GM21723 (cell line): ENCODE data around the gene SLC4A5.

Experiments
- ATAC-seq: cut with Tn5 transposase; IDR thresholded peaks from one replicate; pipeline ENCODE4 v1.9.1; 2021; ENCODE audit warnings: mild to moderate bottlenecking, moderate library complexity; ENCODE audit not compliant: unreplicated experiment

SLC4A5 gene

GRCh38 chr2:74281141-74281975 lies 61.9 kb downstream of the SLC4A5 start:
- ATAC-seq = no peak

- no peak for ATAC-seq
These were observed 64.5 kb downstream of the SLC4A5 start for GRCh38 chr2:74278694-74279093.

GRCh38 chr2:74278176-74278575 lies 65.0 kb downstream of the SLC4A5 start:
- ATAC-seq = no peak

- ATAC-seq = no peak
These were observed 68.0 kb downstream of the SLC4A5 start for GRCh38 chr2:74275228-74275627.

GRCh38 chr2:74269667-74270066 lies 73.5 kb downstream of the SLC4A5 start:
- no peak for ATAC-seq

GRCh38 chr2:74267068-74267467 lies 76.1 kb downstream of the SLC4A5 start:
- ATAC-seq = no peak

GRCh38 chr2:74264281-74264680 lies 78.9 kb downstream of the SLC4A5 start:
- no peak for ATAC-seq

- ATAC-seq = no peak
These were observed 80.5 kb downstream of the SLC4A5 start for GRCh38 chr2:74262681-74263080.

- ATAC-seq = no peak
These were observed 81.9 kb downstream of the SLC4A5 start for GRCh38 chr2:74261204-74261864.

- ATAC-seq = no peak
These were observed 82.7 kb downstream of the SLC4A5 start for GRCh38 chr2:74260495-74260894.

- no peak for ATAC-seq
These were observed 83.5 kb downstream of the SLC4A5 start for GRCh38 chr2:74259733-74260132.

GRCh38 chr2:74259191-74259590 lies 84.0 kb downstream of the SLC4A5 start:
- no peak for ATAC-seq

- ATAC-seq = no peak
These were observed 87.5 kb downstream of the SLC4A5 start for GRCh38 chr2:74255660-74256213.

GRCh38 chr2:74253971-74254310 lies 89.3 kb downstream of the SLC4A5 start:
- ATAC-seq = no peak

GRCh38 chr2:74253306-74253970 lies 89.8 kb downstream of the SLC4A5 start:
- no peak for ATAC-seq

- ATAC-seq = no peak
These were observed 90.4 kb downstream of the SLC4A5 start for GRCh38 chr2:74252862-74253261.

- ATAC-seq = no peak
These were observed 91.2 kb downstream of the SLC4A5 start for GRCh38 chr2:74252036-74252435.

- ATAC-seq = no peak
These were observed 93.0 kb downstream of the SLC4A5 start for GRCh38 chr2:74250189-74250631.

GRCh38 chr2:74249406-74250122 lies 93.7 kb downstream of the SLC4A5 start:
- no peak for ATAC-seq

GRCh38 chr2:74246496-74247195 lies 96.6 kb downstream of the SLC4A5 start:
- no peak for ATAC-seq
